HCT116 (cell line): ENCODE measurements around the gene ESRRB. TPM values are rescaled to one million over a fixed set of nuclear protein-coding genes. Genes with fewer than 3 reads are reported as not detected.

Experiments used
- ATAC-seq: fragments of 200-7000 bp; cut with Tn5 transposase; 2 replicates; pipeline ENCODE4 v1.9.1; 2020; ENCODE audit warnings: mild to moderate bottlenecking, moderate library complexity
- BruUV-seq: library from RNA; stranded (reverse); fragments of 400-500 nt; replicated peaks from 2 replicates; lab custom pipeline; 2021; lab: Mats Ljungman, UMichigan
- CTCF ChIA-PET: fragments of 300-600 bp; sonication (Branson Sonifier 250); formaldehyde crosslinking; loops from one replicate; lab custom pipeline; 2021; ENCODE audit warnings: antibody characterized with exemption; lab: Charles Lee
- POLR2A ChIA-PET: fragments of 300-600, 350-600 bp; sonication (Branson Sonifier 250); formaldehyde crosslinking; loops from one replicate; lab custom pipeline; 2021; ENCODE audit warnings: antibody characterized with exemption; lab: Charles Lee
- RAD21 ChIA-PET, 2 experiments: fragments of 300-600 bp; sonication (Branson Sonifier 250); formaldehyde crosslinking; loops; one replicate each; lab custom pipeline; 2023; ENCODE audit warnings: low total read pairs in 2 of 2; ENCODE audit not compliant: uncharacterized antibody in 2 of 2, unreplicated experiment in 2 of 2, low non-redundant PET in 1 of 2; lab: Charles Lee
- DNase-seq: peaks from one replicate; pipeline ENCODE4 v3.0.0-alpha.2; 2010; ENCODE audit warnings: low read depth, low spot score
- H2AFZ ChIP-seq: fragments of 200-600 bp; shearing (Covaris generic), sonication (generic); 2 replicates; pipeline ENCODE4 v1.6.1; 2017; ENCODE audit warnings: low read depth, mixed run types, mixed read lengths, antibody characterized with exemption, low read length; ENCODE audit not compliant: poor library complexity, severe bottlenecking
- H3K27ac ChIP-seq: 2 replicates; pipeline ENCODE4 v1.5.1; 2012; ENCODE audit warnings: low read depth, low read length
- H3K27me3 ChIP-seq: fragments of 200-600 bp; sonication (generic); 2 replicates; pipeline ENCODE4 v1.6.1; 2016; ENCODE audit warnings: mixed run types, low read length, mixed read lengths; ENCODE audit not compliant: insufficient read depth
- H3K36me3 ChIP-seq, 2 experiments: fragments of 200-500 bp in 1 of 2; fragments of 200-600 bp in 1 of 2; sonication (Bioruptor generic) in 1 of 2; sonication (generic) in 1 of 2; 2 replicates each; pipeline versions ENCODE4 v1.5.1 to v1.6.1; 2014 to 2016; ENCODE audit warnings: low read length in 2 of 2, inconsistent platforms in 1 of 2, mixed read lengths in 1 of 2, mixed run types in 1 of 2; ENCODE audit not compliant: insufficient read depth in 2 of 2, control insufficient read depth in 1 of 2
- H3K4me1 ChIP-seq, 2 experiments: fragments of 200-600 bp in 1 of 2; sonication (generic) in 1 of 2; 2 replicates each; pipeline versions ENCODE4 v1.5.1 to v1.6.1; 2012 to 2017; ENCODE audit warnings: low read length in 2 of 2, inconsistent platforms in 1 of 2, mild to moderate bottlenecking in 1 of 2, mixed read lengths in 1 of 2, mixed run types in 1 of 2, moderate library complexity in 1 of 2; ENCODE audit not compliant: insufficient read depth in 2 of 2, control insufficient read depth in 1 of 2
- H3K4me2 ChIP-seq: fragments of 200-600 bp; sonication (generic); 2 replicates; pipeline ENCODE4 v1.6.1; 2017; ENCODE audit warnings: mixed run types, low read length, mixed read lengths
- H3K4me3 ChIP-seq, 2 experiments: fragments of 200-600 bp in 1 of 2; sonication (generic) in 1 of 2; replicated peaks in 1 of 2; 2 replicates each; pipeline ENCODE4 v1.5.1; 2011 to 2016; ENCODE audit warnings: low read length in 2 of 2, control low read depth in 1 of 2, low read depth in 1 of 2, mild to moderate bottlenecking in 1 of 2, mixed read lengths in 1 of 2, mixed run types in 1 of 2
- H3K79me2 ChIP-seq: fragments of 200-600 bp; sonication (generic); 2 replicates; pipeline ENCODE4 v1.6.1; 2017; ENCODE audit warnings: mild to moderate bottlenecking, mixed run types, low read length, moderate library complexity, mixed read lengths; ENCODE audit not compliant: insufficient read depth
- H3K9ac ChIP-seq: fragments of 200-600 bp; sonication (generic); 2 replicates; pipeline ENCODE4 v1.6.1; 2016; ENCODE audit warnings: low read length, mixed read lengths
- H3K9me2 ChIP-seq: fragments of 200-600 bp; sonication (generic), shearing (Covaris generic); 2 replicates; pipeline ENCODE4 v1.6.1; 2017; ENCODE audit warnings: mixed run types, mild to moderate bottlenecking, moderate library complexity; ENCODE audit not compliant: insufficient read depth
- H3K9me3 ChIP-seq, 2 experiments: fragments of 200-500 bp in 1 of 2; fragments of 200-600 bp in 1 of 2; sonication (Bioruptor generic) in 1 of 2; sonication (generic) in 1 of 2; 2 replicates each; pipeline ENCODE4 v1.6.1; 2014 to 2017; ENCODE audit warnings: low read length in 2 of 2, mixed read lengths in 2 of 2, inconsistent platforms in 1 of 2, low read depth in 1 of 2, mild to moderate bottlenecking in 1 of 2, mixed run types in 1 of 2, moderate library complexity in 1 of 2; ENCODE audit not compliant: control insufficient read depth in 1 of 2, insufficient read depth in 1 of 2
- H4K20me1 ChIP-seq: fragments of 200-600 bp; sonication (generic), shearing (Covaris generic); 2 replicates; pipeline ENCODE4 v1.6.1; 2017; ENCODE audit warnings: mixed run types, mild to moderate bottlenecking, moderate library complexity; ENCODE audit not compliant: insufficient read depth
- ATF3 ChIP-seq: IDR thresholded peaks from 2 replicates; pipeline ENCODE4 v1.6.1; 2012
- CBX3 ChIP-seq: IDR thresholded peaks from 2 replicates; pipeline ENCODE4 v1.6.1; 2012; ENCODE audit warnings: low read depth
- EGR1 ChIP-seq: IDR thresholded peaks from 2 replicates; pipeline ENCODE4 v1.6.1; 2012; ENCODE audit warnings: low read depth
- ELF1 ChIP-seq: IDR thresholded peaks from 2 replicates; pipeline ENCODE4 v1.6.1; 2012; ENCODE audit warnings: low read depth, borderline replicate concordance
- EZH2 ChIP-seq: fragments of 200-600 bp; sonication (generic); IDR thresholded peaks from 2 replicates; pipeline ENCODE4 v1.6.1; 2017; ENCODE audit warnings: antibody characterized with exemption, mixed run types
- FOSL1 ChIP-seq: IDR thresholded peaks from 2 replicates; pipeline ENCODE4 v1.6.1; 2012; ENCODE audit warnings: low read depth
- JUND ChIP-seq: IDR thresholded peaks from 2 replicates; pipeline ENCODE4 v1.6.1; 2012
- POLR2AphosphoS5 ChIP-seq: IDR thresholded peaks from 2 replicates; pipeline ENCODE4 v1.6.1; 2011; ENCODE audit warnings: mild to moderate bottlenecking, low read depth, low read length, moderate library complexity
- RAD21 ChIP-seq: IDR thresholded peaks from 2 replicates; pipeline ENCODE4 v1.6.1; 2012; ENCODE audit warnings: low read depth, mild to moderate bottlenecking
- SIN3A ChIP-seq: IDR thresholded peaks from 2 replicates; pipeline ENCODE4 v1.6.1; 2012; ENCODE audit warnings: low read depth
- TCF7L2 ChIP-seq: IDR thresholded peaks from 2 replicates; pipeline ENCODE4 v1.7.0; 2011; ENCODE audit warnings: borderline replicate concordance, inconsistent platforms; ENCODE audit not compliant: insufficient read depth, insufficient read length; ENCODE audit errors: extremely low read depth
- YY1 ChIP-seq: IDR thresholded peaks from 2 replicates; pipeline ENCODE4 v1.6.1; 2011; ENCODE audit warnings: low read length, low read depth, moderate library complexity, mild to moderate bottlenecking; ENCODE audit not compliant: insufficient replicate concordance; ENCODE audit errors: extremely low read depth
- ZFX ChIP-seq: fragments of 450-650 bp; IDR thresholded peaks from 2 replicates; pipeline ENCODE4 v1.6.1; 2017
- ZNF274 ChIP-seq: fragments of 200-500 bp; sonication (Bioruptor generic); IDR thresholded peaks from 2 replicates; pipeline ENCODE4 v1.6.1; 2014; ENCODE audit warnings: mild to moderate bottlenecking, low read depth, low read length, inconsistent platforms
- intact Hi-C: fragments of 100-400 bp; cut with micrococcal nuclease; formaldehyde crosslinking; loops from 2 replicates; pipeline ENCODE4 v1.10.0; 2022
- total RNA-seq: library from RNA; stranded (reverse); gene quantifications from one replicate; pipeline ENCODE4 v1.2.1, GENCODE V29; 2021; ENCODE audit not compliant: unreplicated experiment
- TF ChIP-seq, protein P1 (sequence below): IDR thresholded peaks from 2 replicates; pipeline ENCODE4 v1.6.1; 2012
- TF ChIP-seq, protein P2 (sequence below), 3 experiments: fragments of 200-600 bp in 1 of 3; sonication (generic) in 1 of 3; IDR thresholded peaks in 2 of 3; conservative IDR thresholded peaks in 1 of 3; 2 replicates each; pipeline ENCODE4 v1.5.1; 2012 to 2017; ENCODE audit warnings: low read depth in 2 of 3, low read length in 2 of 3, antibody characterized with exemption in 1 of 3, borderline replicate concordance in 1 of 3, control low read depth in 1 of 3, mild to moderate bottlenecking in 1 of 3, mixed read lengths in 1 of 3, mixed run types in 1 of 3, moderate library complexity in 1 of 3; ENCODE audit not compliant: insufficient read depth in 1 of 3
- TF ChIP-seq, protein P3 (sequence below): IDR thresholded peaks from 2 replicates; pipeline ENCODE4 v1.6.1; 2011; ENCODE audit warnings: mild to moderate bottlenecking, low read length, moderate library complexity; ENCODE audit not compliant: insufficient replicate concordance; ENCODE audit errors: extremely low read depth

Gene ESRRB
- total RNA-seq, 1 experiment from 2014 or later, result 1.9 TPM

- DNase-seq (no peak), ATAC-seq (no peak)
- Histone ChIP-seq H3K79me2 (no peaks in the 10 kb centered on the region), H3K4me2 (no peak overlapping the region), H3K9me3 (no peaks in the 10 kb centered on the region), H2AFZ (no peak overlapping the region), H3K4me3 (no peak overlapping the region), H4K20me1 (no peaks in the 10 kb centered on the region), H3K9me2 (no peaks in the 10 kb centered on the region), H3K27me3 (peaks cover 5% of the 10 kb centered on the region; the same call in 1 of the 2 replicates), H3K27ac (no peak overlapping the region), H3K9ac (no peak overlapping the region), H3K36me3 (no peaks in the 10 kb centered on the region), H3K4me1 (no peaks in the 10 kb centered on the region; a peak in 1 of 4 replicates)
- POLR2A ChIA-PET, result no interaction called here
- BruUV-seq, result no TSS peak
- intact Hi-C loops, result no loop called here
- TF ChIP-seq YY1, result no peak
- TF ChIP-seq FOSL1, result no peak
- TF ChIP-seq TCF7L2, result no peak
- no peak for TF ChIP-seq ELF1
- TF ChIP-seq ZFX, result no peak
- no peak for TF ChIP-seq ATF3
- TF ChIP-seq, protein P1, sequence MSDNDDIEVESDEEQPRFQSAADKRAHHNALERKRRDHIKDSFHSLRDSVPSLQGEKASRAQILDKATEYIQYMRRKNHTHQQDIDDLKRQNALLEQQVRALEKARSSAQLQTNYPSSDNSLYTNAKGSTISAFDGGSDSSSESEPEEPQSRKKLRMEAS, result no peak
- TF ChIP-seq, protein P2, sequence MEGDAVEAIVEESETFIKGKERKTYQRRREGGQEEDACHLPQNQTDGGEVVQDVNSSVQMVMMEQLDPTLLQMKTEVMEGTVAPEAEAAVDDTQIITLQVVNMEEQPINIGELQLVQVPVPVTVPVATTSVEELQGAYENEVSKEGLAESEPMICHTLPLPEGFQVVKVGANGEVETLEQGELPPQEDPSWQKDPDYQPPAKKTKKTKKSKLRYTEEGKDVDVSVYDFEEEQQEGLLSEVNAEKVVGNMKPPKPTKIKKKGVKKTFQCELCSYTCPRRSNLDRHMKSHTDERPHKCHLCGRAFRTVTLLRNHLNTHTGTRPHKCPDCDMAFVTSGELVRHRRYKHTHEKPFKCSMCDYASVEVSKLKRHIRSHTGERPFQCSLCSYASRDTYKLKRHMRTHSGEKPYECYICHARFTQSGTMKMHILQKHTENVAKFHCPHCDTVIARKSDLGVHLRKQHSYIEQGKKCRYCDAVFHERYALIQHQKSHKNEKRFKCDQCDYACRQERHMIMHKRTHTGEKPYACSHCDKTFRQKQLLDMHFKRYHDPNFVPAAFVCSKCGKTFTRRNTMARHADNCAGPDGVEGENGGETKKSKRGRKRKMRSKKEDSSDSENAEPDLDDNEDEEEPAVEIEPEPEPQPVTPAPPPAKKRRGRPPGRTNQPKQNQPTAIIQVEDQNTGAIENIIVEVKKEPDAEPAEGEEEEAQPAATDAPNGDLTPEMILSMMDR (IDR thresholded peaks at IDR 0.05 in 2 of 3, conservative IDR thresholded peaks at IDR 0.05 in 1 of 3; ENCODE audit: borderline replicate concordance in 1 of 3, insufficient read depth in 1 of 3, low read depth in 2 of 3, low read length in 2 of 3), result no peak
- TF ChIP-seq CBX3, result no peak
- no peak for TF ChIP-seq ZNF274
- no peak for TF ChIP-seq SIN3A
- no peak for TF ChIP-seq JUND
- TF ChIP-seq RAD21, result no peak
- TF ChIP-seq, protein P3, sequence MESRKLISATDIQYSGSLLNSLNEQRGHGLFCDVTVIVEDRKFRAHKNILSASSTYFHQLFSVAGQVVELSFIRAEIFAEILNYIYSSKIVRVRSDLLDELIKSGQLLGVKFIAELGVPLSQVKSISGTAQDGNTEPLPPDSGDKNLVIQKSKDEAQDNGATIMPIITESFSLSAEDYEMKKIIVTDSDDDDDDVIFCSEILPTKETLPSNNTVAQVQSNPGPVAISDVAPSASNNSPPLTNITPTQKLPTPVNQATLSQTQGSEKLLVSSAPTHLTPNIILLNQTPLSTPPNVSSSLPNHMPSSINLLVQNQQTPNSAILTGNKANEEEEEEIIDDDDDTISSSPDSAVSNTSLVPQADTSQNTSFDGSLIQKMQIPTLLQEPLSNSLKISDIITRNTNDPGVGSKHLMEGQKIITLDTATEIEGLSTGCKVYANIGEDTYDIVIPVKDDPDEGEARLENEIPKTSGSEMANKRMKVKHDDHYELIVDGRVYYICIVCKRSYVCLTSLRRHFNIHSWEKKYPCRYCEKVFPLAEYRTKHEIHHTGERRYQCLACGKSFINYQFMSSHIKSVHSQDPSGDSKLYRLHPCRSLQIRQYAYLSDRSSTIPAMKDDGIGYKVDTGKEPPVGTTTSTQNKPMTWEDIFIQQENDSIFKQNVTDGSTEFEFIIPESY, result no peak
- no peak for TF ChIP-seq EZH2
- no peak for TF ChIP-seq EGR1
- no peak for TF ChIP-seq POLR2AphosphoS5
- CTCF ChIA-PET, result interaction anchor here (1.0 to 1.1 kb wide), 2 partner anchors 19 to 41 kb away, joined by 3 read pairs; no protein-coding TSS in a partner anchor
- RAD21 ChIA-PET, result no interaction called here
These were observed 120.7 kb downstream of the ESRRB start for GRCh38 chr14:76496595-76496994.
